A549 (cell line): ENCODE measurements around the gene MAP7D2.

Experiments used
- CEBPB ChIP-seq, 2 experiments: fragments of >200 bp in 1 of 2; sonication (Bioruptor Twin) in 1 of 2; formaldehyde crosslinking in 1 of 2; IDR thresholded peaks; 2 replicates each; pipeline ENCODE4 v1.6.1; 2012 to 2016
- CHD4 ChIP-seq: fragments of 200-600 bp; sonication (generic); IDR thresholded peaks from 2 replicates; pipeline ENCODE4 v1.6.1; 2016; ENCODE audit warnings: antibody characterized with exemption, mild to moderate bottlenecking, borderline replicate concordance
- CTCF ChIP-seq: fragments of >200 bp; sonication (Bioruptor Twin); formaldehyde crosslinking; IDR thresholded peaks from 3 replicates; pipeline ENCODE4 v1.5.1; 2016
- ESRRA ChIP-seq: fragments of 150-350 bp; IDR thresholded peaks from 2 replicates; pipeline ENCODE4 v1.6.1; 2014; ENCODE audit warnings: mild to moderate bottlenecking, low read length, borderline replicate concordance
- HDAC2 ChIP-seq: fragments of 200-600 bp; sonication (generic); IDR thresholded peaks from 2 replicates; pipeline ENCODE4 v1.6.1; 2016
- MAFK ChIP-seq: fragments of 450-650 bp; IDR thresholded peaks from 2 replicates; pipeline ENCODE4 v1.6.1; 2014; ENCODE audit not compliant: partially characterized antibody
- MAZ ChIP-seq: fragments of 150-350 bp; IDR thresholded peaks from 2 replicates; pipeline ENCODE4 v1.6.1; 2014; ENCODE audit warnings: antibody characterized with exemption, low read depth, low read length, borderline replicate concordance
- NPAS2 ChIP-seq: fragments of 250-450 bp; sonication (Bioruptor Pico); IDR thresholded peaks from 2 replicates; pipeline ENCODE4 v1.8.0; 2022; ENCODE audit warnings: mild to moderate bottlenecking, moderate library complexity, borderline replicate concordance
- POLR2A ChIP-seq: IDR thresholded peaks from 2 replicates; pipeline ENCODE4 v1.6.1; 2012; ENCODE audit warnings: mild to moderate bottlenecking, low read length
- TF ChIP-seq, protein P1 (sequence below): fragments of 200-600 bp; sonication (generic); IDR thresholded peaks from 2 replicates; pipeline ENCODE4 v1.6.1; 2016; ENCODE audit warnings: antibody characterized with exemption, mild to moderate bottlenecking, moderate library complexity

- TF ChIP-seq CTCF (no peak), CEBPB (IDR thresholded peaks at IDR 0.05) (no peak), NPAS2 (CRISPR knock-in tag) (no peak), HDAC2 (no peak), POLR2A (no peak), MAZ (no peak), ESRRA (no peak), MAFK (no peak), CHD4 (no peak)
- TF ChIP-seq, protein P1, sequence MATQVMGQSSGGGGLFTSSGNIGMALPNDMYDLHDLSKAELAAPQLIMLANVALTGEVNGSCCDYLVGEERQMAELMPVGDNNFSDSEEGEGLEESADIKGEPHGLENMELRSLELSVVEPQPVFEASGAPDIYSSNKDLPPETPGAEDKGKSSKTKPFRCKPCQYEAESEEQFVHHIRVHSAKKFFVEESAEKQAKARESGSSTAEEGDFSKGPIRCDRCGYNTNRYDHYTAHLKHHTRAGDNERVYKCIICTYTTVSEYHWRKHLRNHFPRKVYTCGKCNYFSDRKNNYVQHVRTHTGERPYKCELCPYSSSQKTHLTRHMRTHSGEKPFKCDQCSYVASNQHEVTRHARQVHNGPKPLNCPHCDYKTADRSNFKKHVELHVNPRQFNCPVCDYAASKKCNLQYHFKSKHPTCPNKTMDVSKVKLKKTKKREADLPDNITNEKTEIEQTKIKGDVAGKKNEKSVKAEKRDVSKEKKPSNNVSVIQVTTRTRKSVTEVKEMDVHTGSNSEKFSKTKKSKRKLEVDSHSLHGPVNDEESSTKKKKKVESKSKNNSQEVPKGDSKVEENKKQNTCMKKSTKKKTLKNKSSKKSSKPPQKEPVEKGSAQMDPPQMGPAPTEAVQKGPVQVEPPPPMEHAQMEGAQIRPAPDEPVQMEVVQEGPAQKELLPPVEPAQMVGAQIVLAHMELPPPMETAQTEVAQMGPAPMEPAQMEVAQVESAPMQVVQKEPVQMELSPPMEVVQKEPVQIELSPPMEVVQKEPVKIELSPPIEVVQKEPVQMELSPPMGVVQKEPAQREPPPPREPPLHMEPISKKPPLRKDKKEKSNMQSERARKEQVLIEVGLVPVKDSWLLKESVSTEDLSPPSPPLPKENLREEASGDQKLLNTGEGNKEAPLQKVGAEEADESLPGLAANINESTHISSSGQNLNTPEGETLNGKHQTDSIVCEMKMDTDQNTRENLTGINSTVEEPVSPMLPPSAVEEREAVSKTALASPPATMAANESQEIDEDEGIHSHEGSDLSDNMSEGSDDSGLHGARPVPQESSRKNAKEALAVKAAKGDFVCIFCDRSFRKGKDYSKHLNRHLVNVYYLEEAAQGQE: no peak
These were observed 148.4 kb downstream of the MAP7D2 start for GRCh38 chrX:19968276-19968675.
